GM21526 (cell line): ENCODE measurements around the gene CDK7.

ENCODE experiments used
- ATAC-seq: cut with Tn5 transposase; IDR thresholded peaks from one replicate; pipeline ENCODE4 v1.9.1; 2021; ENCODE audit warnings: moderate library complexity; ENCODE audit not compliant: unreplicated experiment, low FRiP score

CDK7 gene

GRCh38 chr5:69288069-69288468 is 53.4 kb downstream of the CDK7 start:
- no peak for ATAC-seq

DNA sequence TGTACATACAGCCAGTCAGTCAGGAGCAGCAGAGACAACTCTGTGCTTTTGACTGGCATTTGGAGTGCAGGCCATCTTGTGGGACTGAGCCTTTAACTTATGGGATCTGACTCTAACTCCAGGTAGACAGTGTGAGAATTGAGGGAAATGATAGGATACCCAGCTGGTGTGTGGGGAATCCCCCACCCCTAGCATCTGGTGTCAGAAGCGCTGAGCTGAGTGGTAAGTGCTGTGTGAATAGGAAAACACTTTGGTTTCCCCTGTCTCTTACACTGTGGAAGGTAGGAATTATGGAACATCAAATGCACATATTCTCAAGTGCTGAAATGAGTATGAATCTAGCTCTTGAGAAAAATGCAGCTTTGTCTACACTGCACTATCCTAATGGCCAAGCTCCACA is 54.0 kb downstream of the CDK7 start:
- ATAC-seq: no peak

- no peak for ATAC-seq
These were observed 57.6 kb downstream of the CDK7 start for GRCh38 chr5:69292306-69292705.

GRCh38 chr5:69293882-69294281 is 59.2 kb downstream of the CDK7 start:
- ATAC-seq: no peak

GRCh38 chr5:69295088-69295754 is 60.5 kb downstream of the CDK7 start:
- ATAC-seq: no peak

DNA sequence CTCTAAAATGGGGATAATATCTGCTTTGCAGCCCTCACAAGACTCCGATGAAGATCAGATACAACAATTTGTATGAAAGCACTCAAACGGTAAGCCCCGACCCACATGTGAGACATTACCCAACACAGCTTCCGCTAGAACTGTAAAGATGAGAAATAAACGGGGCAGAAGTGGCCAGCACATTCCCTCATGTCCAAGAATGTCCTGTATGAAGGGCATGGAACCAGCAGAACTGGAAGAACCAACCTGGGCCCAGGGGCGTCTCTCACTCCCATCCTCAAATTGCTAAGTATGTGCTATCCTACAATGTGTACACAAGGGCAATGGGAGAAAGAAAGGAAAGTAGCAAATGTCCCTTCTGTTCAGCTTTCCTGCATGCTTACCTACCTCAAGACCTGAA is 64.9 kb downstream of the CDK7 start:
- no peak for ATAC-seq

GRCh38 chr5:69300537-69301203 is 66.0 kb downstream of the CDK7 start:
- no peak for ATAC-seq

- no peak for ATAC-seq
These were observed 70.8 kb downstream of the CDK7 start for GRCh38 chr5:69305512-69305911.

DNA sequence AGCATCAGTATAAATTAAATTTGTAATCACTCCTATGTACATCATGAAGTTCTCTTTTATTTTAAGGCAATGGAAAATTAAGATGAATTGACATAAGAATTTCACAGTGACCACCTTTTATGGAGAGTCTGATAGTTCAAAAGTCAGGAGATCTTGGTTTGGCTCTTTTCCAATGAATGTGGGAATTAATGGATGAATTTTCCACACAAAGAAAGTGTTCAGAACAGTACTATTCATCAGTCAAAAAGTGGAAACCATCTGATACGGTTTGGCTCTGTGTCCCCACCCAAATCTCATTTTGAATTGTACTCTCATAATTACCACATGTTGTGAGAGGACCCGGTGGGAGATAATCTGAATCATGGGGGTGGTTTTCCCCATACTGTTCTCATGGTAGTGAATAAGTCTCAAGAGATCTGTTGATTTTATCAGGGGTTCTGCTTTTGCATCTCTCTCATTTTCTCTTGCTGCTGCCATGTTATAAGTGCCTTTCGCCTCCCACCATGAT is 73.4 kb downstream of the CDK7 start:
- no peak for ATAC-seq

GRCh38 chr5:69309380-69309779 is 74.7 kb downstream of the CDK7 start:
- ATAC-seq: no peak

DNA sequence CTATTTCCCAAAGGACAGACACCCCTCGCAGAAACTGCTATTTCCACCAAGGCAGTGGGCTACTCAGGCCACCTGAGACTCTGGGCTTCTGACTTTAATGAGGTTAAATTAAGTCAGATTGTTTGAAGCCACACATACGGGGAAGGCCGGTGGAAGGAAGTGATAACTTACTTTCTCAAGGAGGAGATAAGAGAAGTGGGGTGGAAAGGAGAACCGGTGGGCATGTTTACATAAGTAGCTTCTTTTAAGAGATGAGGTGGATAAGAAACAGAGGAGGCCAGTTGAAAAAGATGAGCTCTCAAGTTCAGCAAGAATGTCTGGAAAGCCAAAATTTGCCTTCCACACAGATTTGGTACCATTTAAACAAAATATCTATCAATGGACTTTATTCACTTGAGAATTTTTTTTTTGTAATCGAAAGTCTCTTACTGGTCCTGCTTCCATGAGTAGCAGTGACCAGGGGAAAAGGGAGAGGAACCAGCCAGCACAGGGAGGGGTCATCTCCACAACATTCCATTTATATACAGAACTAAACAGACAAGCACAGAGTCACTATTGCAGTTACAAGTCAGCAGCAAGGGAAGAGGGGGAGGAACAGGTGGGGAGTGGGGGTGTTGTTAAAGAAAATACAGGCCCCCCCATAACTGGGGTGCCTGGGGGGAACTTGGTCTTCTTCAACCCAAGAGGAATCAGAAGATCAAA is 77.9 kb downstream of the CDK7 start:
- no peak for ATAC-seq

GRCh38 chr5:69313428-69313827 is 78.7 kb downstream of the CDK7 start:
- ATAC-seq: no peak

DNA sequence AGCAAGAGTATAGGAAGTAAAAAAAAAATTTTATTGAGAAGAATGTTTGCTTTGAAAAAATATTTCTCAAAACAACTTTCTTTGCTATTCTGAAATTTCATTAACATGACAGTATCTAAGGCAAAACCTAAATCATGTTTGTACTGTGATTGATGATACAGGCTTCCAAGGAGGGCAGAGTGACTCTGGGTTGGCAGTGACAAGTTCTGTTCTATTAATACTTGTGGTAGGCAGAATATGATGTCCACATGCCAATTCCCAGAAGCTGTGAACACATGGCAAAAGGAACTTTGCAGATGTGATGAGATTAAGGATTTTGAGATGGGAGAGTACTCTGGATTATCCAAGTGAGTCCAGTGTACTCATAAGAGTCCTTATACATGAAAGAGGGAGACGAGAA is 81.3 kb downstream of the CDK7 start:
- no peak for ATAC-seq

- no peak for ATAC-seq
These were observed 82.7 kb downstream of the CDK7 start for GRCh38 chr5:69317391-69317790.

- no peak for ATAC-seq
These were observed 91.7 kb downstream of the CDK7 start for GRCh38 chr5:69326365-69326764.
